HG03571 (cell line): ENCODE results near the gene EXOC4.

Experiments used
- ATAC-seq: cut with Tn5 transposase; IDR thresholded peaks from one replicate; pipeline ENCODE4 v1.9.1; 2021; ENCODE audit not compliant: unreplicated experiment

EXOC4 gene

GRCh38 chr7:133360201-133360600 is 107.3 kb downstream of the EXOC4 start:
- no peak for ATAC-seq

GRCh38 chr7:133361806-133362205 is 108.9 kb downstream of the EXOC4 start:
- no peak for ATAC-seq

GRCh38 chr7:133364959-133365690 is 112.2 kb downstream of the EXOC4 start:
- ATAC-seq: no peak

- ATAC-seq: no peak
Measured at GRCh38 chr7:133365917-133366316, 113.0 kb downstream of the EXOC4 start.

- no peak for ATAC-seq
Measured at GRCh38 chr7:133367561-133367960, 114.7 kb downstream of the EXOC4 start.

GRCh38 chr7:133369130-133369529 is 116.3 kb downstream of the EXOC4 start:
- ATAC-seq: no peak

- ATAC-seq: no peak
Measured at GRCh38 chr7:133371616-133372015, 118.7 kb downstream of the EXOC4 start.

- ATAC-seq: no peak
Measured at GRCh38 chr7:133372337-133372736, 119.5 kb downstream of the EXOC4 start.

GRCh38 chr7:133376514-133376913 is 123.6 kb downstream of the EXOC4 start:
- no peak for ATAC-seq

- ATAC-seq: no peak
Measured at GRCh38 chr7:133381965-133382364, 129.1 kb downstream of the EXOC4 start.

- ATAC-seq: no peak
Measured at GRCh38 chr7:133382775-133383559, 130.1 kb downstream of the EXOC4 start.

- no peak for ATAC-seq
Measured at GRCh38 chr7:133386205-133386604, 133.3 kb downstream of the EXOC4 start.

- no peak for ATAC-seq
Measured at GRCh38 chr7:133389727-133390126, 136.8 kb downstream of the EXOC4 start.

- ATAC-seq: no peak
Measured at GRCh38 chr7:133391206-133391605, 138.3 kb downstream of the EXOC4 start.

GRCh38 chr7:133394369-133394768 is 141.5 kb downstream of the EXOC4 start:
- no peak for ATAC-seq

GRCh38 chr7:133395551-133395950 is 142.7 kb downstream of the EXOC4 start:
- ATAC-seq: no peak

- ATAC-seq: no peak
Measured at GRCh38 chr7:133398506-133398905, 145.6 kb downstream of the EXOC4 start.

GRCh38 chr7:133401225-133401624 is 148.3 kb downstream of the EXOC4 start:
- no peak for ATAC-seq

GRCh38 chr7:133408212-133408611 is 155.3 kb downstream of the EXOC4 start:
- ATAC-seq: no peak

GRCh38 chr7:133409421-133409820 is 156.5 kb downstream of the EXOC4 start:
- ATAC-seq: no peak

- no peak for ATAC-seq
Measured at GRCh38 chr7:133409966-133410365, 157.1 kb downstream of the EXOC4 start.

GRCh38 chr7:133411395-133411794 is 158.5 kb downstream of the EXOC4 start:
- no peak for ATAC-seq
